Renal cortical epithelial cell (primary cell): Measurements from ENCODE around the gene MAP4K3. TPM values are rescaled to one million over a fixed set of nuclear protein-coding genes. Genes with fewer than 3 reads are reported as not detected.

Experiments
- DNase-seq: peaks from one replicate; pipeline ENCODE4 v3.0.0-alpha.2; 2011; ENCODE audit warnings: low read depth
- total RNA-seq: library from RNA; depleted of rRNA; stranded (reverse); fragments of >200 nt; gene quantifications from 2 replicates; pipeline ENCODE4 v1.2.3, GENCODE V29; 2014

Gene MAP4K3
- total RNA-seq, 1 donor from 2014 or later: 108 TPM

DNA sequence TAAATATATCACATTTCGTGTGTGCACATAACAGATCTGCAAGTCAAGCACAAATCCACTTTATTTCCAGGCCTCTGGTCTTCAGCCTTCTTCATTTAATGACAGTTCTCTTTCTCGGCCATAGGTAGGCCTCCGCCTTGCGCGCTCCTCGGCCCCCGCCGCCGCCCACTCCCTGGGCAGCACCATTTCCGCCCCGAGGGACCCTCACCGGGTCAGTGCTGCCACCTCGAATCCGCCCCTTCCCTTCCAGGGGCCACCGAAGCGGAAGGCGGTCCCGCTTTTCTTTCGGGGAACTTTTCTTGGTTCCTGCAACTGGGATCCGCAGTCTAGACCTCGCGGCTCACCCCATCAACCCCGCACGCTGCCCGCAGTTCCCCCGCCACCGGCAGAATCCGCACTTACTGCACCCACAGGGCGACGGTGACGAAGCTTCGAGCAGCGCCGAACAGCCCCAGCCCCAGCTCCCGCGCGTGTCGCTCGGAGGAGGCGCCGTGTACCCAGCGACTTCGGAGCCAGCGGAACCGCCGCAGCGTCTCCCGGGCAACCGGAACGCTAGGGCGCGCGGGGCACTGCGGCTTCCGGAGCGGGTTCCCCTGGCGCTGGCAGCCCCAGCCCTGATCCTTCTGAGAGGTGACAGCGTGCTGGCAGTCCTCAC is 193.5 kb downstream of the MAP4K3 start, which contains the start of gene CDKL4:
TSS of gene CDKL4 (minus strand) at position 502 of the 655 bp plus-strand sequence.
- no peak for DNase-seq

DNA sequence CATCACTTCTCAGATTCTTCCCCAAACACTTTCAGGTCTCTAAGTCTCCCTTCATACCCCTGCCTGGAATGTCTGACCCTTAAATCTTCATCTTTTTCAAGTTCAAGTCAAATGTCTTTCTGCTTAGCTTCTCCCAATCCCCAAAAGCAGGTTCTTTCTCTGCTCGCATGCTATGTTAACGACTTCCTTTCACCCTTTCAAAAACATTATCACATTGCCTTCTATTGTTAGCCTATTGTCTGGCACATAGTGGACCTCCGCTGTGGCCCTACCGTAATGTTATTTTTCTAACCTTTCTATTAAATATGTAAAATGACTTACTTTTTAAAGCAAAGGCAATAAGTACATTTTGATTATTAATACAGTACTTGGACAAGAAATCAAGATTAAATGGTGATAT is 195.5 kb downstream of the MAP4K3 start:
- DNase-seq: no peak

DNA sequence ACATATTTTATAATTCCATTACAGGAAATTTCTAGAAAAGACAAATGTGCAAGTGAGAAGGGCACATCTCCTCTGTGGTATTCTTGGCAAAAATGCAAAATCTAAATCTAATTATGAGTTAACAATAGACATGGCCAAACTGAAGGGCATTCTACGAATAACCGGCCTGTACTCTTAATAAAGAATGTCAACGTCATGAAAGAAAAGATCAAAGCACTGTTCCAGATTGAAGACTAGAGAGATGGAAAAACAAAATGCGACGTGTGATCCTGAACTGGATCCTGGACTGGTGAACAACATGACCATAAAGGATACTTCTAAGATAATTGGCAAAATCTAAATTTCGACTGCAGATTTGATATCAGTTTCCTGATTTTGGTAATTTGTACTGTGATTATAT is 196.3 kb downstream of the MAP4K3 start:
- DNase-seq: no peak

DNA sequence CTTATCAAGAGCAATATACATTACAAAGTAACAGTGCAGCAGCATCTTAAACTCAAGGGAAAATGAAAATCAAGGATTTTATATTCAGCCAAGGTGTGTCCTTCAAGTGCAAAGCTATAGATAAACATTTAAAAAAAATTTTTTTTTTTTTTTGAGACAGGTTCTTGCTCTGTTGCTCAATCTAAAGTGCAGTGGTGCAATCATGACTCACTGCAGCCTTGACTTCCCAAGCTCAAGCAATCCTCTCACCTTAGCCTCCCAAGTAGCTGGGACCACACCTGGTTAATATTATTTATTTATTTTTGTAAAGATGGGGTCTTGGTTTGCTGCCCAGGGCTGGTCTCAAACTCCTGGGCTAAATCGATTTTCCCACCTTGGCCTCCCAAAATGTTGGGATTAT is 202.3 kb downstream of the MAP4K3 start:
- DNase-seq: peak; percentile 72

DNA sequence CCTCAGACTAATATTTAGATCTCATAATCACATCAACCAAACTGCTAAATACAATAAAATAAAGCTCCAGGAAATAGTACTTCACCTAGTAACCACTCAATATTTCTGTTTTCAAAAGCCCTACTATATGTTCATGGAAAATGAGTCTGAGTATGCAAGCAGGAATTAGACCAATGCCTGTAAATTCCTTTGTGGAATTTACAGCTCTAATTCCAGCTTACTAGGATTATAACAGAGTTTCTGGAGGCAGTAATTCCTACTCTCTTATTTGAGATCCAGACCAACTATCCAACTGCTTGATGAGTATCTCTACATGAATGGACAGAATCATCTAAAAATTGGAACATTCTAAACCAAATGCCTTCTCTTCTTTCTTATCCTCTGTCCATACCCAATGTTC is 204.9 kb downstream of the MAP4K3 start:
- DNase-seq: no peak

DNA sequence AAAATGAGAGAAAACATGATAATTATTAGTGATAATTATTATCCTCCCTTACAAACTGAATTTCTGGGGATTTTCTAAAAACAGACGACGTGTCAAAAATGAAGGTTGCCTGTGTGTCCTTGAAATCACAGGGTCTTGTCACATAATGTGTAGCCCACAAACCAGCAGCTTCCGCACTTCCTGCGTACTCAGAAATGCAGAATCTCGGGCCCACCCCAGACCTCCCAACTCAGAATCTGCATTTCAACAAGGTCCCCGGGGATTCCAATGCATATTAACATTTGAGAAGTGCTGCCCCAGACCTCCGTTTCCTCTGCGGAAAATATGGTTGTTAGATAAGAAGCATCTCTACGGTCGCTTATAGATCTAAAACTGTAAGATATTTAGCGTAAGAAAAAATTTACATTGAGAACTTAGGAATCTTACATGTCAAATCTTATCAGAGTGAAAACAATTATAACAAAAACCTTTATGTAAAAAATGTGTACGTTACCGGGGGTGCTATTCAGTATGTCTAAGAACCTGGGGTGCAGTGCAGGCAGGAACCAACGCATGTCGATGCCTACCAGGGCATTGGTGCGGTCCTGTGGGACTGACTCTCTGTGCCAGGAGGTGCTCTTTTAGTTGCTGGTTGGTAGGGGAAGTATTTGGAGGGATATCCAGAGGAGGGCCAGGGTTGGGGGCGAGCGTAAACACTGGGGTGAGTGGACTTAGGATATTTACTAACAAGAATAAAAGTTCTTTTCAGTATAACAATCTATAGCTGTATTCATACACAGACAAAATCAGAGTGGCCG is 208.5 kb downstream of the MAP4K3 start:
- DNase-seq: no peak

DNA sequence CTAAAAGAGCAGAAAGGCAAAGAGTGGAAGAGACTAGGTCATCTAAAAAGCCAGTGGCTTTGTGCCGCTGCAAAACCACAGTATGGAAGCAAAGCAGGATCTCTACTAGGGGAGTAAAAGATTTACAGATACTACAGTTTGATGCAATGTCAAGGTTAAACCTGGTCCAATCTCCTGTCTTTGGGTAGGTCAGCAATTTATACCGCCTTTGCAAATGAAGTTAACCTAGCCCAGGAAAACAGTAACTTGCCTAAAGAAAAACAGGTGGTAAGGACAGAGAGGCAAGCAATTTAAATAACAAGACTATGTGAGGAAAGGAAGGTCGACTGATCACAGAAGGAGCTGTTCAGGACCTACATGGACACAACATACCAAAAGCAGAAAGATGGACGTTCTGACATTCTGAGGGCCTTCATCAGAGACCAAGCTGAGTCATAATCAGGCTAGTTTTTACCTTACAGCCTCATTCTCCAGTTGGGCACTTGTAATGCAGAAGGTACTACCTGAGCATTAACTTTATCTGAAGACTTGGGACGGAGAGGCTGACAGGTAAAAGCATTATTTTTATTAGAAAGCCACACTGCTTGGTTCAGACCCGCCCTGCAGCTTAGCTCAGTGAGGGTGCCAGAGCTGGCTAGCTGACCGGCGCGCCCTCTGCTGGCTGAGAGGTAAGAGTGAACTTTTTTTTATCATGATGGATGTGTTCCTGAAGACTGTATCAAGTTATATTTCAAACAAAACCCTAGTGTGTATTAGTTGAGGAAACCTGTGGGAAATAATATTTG is 209.3 kb downstream of the MAP4K3 start:
- DNase-seq: peak; percentile 49

DNA sequence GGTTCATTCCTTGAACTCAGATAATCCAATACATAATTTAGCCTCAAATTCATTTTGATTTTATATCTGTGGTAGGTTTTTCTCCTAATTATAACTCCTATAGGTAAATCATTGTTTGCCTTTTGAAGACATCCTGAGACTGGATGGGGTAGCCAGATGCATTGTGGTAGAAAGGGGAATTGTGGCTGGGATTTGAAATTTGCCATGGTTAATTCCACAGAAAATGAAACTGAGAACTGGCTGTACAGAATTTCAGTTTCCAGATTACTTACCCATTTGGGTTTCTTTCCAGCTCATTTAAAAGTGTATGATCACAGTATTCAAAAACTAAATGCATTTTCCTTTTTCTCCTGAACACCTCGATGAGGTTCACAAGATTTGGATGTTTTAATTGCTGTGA is 211.5 kb downstream of the MAP4K3 start:
- no peak for DNase-seq

DNA sequence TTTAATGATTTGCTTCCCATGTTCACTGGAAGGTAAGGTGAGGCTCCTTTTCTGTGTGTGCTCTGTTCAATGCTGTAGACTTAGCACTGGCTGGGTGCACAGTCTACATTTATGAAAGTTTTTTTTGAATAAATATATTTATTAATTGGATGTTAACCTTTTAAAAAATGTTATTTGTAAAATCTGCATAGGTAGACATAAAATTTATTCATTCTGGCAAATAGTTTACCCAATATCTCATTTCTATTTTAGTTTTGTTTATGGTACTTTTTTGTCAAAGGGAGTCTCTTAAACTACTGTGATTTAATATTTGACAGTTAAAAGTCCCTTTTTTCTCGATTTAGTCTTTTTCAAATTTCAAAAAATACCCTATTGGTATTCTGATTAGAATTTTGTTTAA is 213.2 kb downstream of the MAP4K3 start:
- DNase-seq: no peak

DNA sequence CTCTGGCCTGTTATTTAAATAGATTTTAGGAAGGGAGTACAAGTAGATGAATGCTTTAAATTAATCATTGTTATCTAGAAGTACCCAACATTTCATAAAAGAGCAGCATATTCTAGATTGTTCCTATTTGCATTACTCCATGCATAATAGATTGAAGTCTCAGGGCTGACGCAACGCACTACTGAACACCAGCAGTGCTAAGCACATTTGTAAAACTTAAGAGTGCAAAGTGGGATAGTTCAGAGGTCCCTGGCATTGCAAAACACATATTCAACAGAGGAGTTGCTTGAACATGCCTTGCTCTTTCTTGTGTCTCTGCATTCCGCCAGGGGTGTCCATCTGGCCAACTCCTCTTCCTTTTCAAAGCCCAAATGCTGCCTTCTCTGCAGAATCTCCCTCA is 215.6 kb downstream of the MAP4K3 start:
- no peak for DNase-seq

DNA sequence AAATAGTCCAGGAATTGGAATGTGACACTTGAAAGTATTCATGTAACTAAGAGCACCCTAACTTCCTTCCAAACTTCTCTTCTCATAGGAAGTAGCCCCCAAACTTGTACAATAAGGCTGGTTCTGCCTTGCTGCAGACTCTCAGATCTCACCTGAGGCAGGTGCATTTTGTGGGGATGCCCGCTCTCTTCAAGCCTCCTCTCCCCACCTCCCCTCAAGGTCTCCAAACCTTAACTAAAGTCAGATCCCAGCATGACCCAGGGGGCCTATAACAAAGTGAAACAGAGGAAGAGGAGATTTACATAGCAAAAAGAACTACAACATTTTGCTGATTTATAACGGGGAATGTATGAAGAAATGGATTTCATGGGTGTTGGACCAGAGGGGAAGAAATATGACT is 216.9 kb downstream of the MAP4K3 start:
- DNase-seq: no peak

DNA sequence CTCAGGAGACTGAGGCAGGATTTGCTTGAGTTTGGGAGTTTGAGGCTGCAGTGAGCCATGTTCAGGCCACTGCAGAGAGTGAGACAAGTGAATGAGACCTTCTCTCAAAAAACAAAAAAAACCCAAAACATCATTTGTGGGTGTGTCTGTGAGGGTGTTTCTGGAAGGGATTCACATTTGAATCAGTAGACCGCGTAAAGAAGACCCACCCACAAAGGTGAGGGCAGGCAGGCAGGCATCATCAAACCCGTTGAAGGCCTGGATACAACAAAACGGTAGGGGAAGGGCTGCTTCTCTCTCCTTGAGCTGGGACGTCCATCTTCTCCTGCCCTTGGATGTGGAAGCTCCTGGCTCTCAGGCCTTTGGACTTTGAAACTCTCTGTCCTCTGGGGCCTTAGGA is 218.7 kb downstream of the MAP4K3 start:
- DNase-seq: no peak

DNA sequence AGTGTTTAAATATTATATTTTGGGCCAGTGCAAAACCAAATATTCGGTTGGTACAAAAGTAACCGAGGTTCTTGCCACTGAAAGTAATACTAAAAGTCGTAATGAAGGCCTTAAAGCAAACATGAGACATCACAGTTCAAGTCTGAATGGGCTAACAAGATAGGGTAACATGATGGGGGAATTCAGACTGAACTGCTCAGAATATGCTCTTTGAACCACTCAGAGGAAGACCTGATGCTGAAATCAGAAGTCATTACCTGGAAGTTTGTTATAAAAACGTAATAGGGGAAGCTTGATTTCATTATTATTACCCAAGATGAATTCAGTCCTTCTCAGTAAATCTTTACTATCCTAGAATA is 219.9 kb downstream of the MAP4K3 start:
- DNase-seq: no peak

DNA sequence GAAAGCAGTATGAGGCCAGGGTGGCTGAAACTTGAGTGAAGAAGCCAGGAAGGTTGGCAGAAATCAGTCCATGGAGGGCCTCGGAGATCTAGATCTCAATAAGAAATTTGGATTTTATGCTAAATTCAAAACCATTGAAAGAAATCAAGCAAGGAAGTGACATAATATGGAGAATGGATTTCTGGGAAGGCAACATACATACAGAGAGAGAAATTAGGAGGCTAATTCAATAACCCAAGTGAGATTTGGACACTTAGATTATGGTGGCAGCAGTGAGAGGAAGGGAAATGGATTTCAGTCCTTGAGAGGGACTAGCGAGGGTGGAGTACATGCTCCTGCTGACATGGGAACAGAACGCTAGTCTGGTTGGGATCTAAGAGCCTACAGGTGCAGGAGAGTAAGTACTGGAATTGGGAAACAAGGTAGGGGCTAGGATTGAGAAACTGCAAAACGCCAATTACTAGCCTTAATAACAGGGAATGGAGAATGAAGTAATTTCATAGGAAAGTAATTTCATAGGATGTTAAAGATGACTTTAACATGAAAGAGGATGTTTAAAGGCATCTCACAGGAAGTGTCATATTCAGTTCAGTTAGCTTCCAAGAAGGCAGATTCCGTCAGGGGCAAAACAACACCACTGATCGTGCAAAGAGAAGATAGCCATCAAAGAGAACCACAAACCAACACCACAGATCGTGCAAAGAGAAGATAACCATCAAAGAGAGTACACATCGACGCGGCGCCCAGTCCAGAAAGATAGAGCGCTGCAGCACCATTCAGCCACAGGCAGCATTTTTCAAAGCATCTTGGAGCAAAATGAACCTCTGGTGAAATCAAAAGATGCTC is 220.5 kb downstream of the MAP4K3 start:
- no peak for DNase-seq

DNA sequence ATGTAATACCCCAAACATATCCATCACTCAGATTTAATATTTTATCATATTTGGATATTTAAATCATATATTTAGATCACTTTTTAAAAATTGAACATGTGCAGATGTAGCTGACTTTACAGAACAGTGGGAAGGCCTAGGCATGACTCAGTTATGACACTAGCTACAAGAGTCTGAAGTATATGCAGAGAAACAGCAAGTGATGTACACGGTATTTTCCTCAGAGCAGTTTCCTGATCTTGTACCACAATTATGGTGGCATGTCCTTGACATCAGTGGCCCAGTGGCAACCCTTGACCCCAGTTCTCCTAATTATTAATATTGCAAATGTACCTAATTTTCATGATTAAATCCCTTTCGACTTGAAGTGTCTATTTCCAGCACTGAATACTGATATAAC is 221.5 kb downstream of the MAP4K3 start:
- no peak for DNase-seq

DNA sequence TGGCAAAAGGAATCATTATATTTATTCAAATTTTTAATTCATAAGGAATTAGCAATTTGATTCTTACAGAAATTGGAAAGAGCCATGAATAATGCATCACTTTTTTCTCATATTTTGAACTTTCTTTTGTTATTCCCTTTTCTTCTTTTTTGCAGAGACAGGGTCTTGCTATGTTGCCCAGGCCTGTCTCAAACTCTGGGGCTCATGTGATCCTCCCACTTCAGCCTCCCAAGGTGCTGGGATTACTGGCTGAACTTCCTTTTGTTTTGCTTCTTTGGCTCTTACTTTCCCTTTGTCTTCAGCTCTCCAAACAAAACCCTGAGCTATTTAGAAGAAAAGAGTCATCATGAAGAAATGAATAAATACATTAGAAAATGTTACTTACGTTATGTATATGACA is 224.1 kb downstream of the MAP4K3 start:
- DNase-seq: no peak

DNA sequence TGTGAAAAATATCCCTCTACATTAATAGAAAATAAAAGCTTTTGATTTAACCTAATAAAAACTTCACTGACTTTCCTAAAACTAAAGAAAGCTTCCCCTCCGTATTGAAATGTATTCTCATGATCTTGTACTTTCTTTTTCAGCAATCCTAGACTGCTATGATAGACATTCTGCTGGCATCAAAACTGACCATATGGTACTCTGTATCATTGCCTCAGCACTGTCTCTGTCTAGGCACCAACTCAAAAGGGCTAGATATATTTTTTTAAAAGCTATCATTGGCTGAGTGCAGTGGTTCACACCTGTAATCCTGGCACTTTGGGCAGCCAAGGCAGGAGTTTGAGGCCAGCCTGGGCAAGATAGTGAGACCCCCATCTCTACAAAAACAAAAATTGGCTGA is 226.2 kb downstream of the MAP4K3 start:
- no peak for DNase-seq

DNA sequence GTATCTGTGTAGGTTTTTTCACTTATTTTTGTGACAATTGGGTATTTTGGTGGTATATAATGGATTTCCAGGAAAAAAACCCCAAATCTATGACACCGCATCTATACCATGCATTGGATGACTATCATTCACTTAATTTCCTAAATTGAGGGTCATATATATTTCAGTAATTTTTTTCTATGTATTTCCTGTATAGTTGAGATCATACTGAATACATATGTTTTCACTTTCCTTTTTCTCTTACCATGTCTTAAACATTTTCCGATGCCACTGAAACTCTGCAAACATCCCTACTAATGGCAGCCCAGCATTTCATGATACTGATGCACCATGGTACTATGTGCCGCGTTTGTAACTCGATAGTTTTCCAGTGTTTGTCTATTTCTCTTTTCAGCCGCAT is 233.7 kb downstream of the MAP4K3 start:
- no peak for DNase-seq

DNA sequence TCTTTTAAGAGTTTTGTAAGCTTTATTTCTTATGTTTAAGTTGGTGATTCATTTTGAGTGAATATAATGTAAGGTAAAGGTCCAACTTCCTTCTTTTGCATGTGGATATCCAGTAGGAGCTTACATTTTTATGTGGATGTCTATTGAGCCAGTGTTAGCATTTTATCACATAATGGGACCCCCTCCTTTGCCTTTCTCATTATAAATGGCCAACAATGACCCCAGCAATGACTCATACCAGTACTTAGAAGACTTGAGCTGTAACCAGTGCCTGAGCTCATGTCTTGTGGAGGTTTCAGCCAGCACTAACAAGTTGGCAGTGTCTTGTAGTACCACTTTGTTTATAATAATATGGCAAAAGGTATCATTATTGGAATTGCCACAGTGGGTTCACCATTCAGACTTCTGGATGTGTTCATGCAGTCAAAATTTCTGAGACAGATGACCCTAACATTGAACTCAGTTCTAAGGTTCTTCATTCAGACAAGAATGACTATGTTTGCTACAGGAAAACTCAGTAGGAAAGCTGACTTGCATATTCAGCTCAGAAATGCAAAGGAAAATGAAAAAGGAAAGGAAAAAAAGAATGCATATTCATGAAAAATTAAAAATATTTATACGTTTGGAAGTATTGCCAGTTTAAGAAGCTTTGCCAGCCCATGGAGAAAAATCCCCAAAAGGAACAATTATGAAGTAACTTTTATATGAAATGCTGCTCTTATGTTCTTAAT is 234.3 kb downstream of the MAP4K3 start:
- peak; percentile 16 for DNase-seq
